HL-60 (cell line): Measurements from ENCODE around the gene MAPT.
"Not testable (repeated sequence)": the region's sequence is repeated elsewhere in the genome, so short reads cannot be mapped to it uniquely, and the experiment has no call there.

Experiments
- DNase-seq, 2 experiments: peaks; one replicate each; pipeline ENCODE4 v3.0.0-alpha.2; 2010 to 2020; ENCODE audit warnings: low read depth in 1 of 2, low spot score in 1 of 2
- H3K27ac ChIP-seq: fragments of 250-450 bp; sonication (Bioruptor Pico); replicated peaks from 2 replicates; pipeline ENCODE4 v1.5.1; 2020; ENCODE audit warnings: mild to moderate bottlenecking, moderate library complexity
- H3K27me3 ChIP-seq: fragments of 250-450 bp; sonication (Bioruptor Pico); 2 replicates; pipeline ENCODE4 v1.5.1; 2021; ENCODE audit warnings: mild to moderate bottlenecking, moderate library complexity; ENCODE audit not compliant: insufficient read depth, poor library complexity, severe bottlenecking
- H3K4me3 ChIP-seq: replicated peaks from 2 replicates; pipeline ENCODE4 v1.5.1; 2011; ENCODE audit warnings: mild to moderate bottlenecking, control low read depth, low read length; ENCODE audit not compliant: insufficient read depth
- GABPA ChIP-seq: IDR thresholded peaks from 2 replicates; pipeline ENCODE4 v1.6.1; 2012; ENCODE audit warnings: low read depth
- POLR2AphosphoS5 ChIP-seq: IDR thresholded peaks from 2 replicates; pipeline ENCODE4 v1.6.1; 2012; ENCODE audit warnings: low read depth
- SPI1 ChIP-seq: IDR thresholded peaks from 2 replicates; pipeline ENCODE4 v1.6.1; 2012; ENCODE audit warnings: low read depth, mild to moderate bottlenecking, borderline replicate concordance
- TF ChIP-seq, protein P1 (sequence below): IDR thresholded peaks from 2 replicates; pipeline ENCODE4 v1.6.1; 2012; ENCODE audit warnings: low read depth; ENCODE audit not compliant: insufficient replicate concordance
- TF ChIP-seq, protein P2 (sequence below): IDR thresholded peaks from one replicate; pipeline ENCODE4 v1.5.1; 2011; ENCODE audit warnings: low read length, control low read depth, inconsistent platforms; ENCODE audit not compliant: insufficient read depth

The MAPT gene

DNA sequence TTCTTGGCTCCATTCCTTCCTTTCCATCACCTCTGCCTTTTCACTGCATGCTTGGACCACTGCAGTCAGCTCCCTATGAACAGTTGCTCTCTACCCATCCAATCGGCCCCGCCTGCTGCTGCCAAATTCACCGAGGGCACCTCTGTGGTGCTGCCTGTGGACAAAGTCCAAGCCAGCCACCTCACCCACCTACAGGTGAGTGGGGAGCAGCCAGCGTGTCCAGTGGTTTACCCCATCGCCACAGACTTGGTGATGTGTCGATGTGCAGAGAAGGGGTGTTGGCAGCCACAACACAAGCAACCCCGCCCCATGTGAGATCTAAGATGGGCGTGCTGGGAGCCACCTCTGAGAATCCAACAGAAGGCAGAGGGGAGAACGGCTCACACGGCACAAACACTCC lies 61.0 kb downstream of the MAPT start:
- TF ChIP-seq, protein P1, sequence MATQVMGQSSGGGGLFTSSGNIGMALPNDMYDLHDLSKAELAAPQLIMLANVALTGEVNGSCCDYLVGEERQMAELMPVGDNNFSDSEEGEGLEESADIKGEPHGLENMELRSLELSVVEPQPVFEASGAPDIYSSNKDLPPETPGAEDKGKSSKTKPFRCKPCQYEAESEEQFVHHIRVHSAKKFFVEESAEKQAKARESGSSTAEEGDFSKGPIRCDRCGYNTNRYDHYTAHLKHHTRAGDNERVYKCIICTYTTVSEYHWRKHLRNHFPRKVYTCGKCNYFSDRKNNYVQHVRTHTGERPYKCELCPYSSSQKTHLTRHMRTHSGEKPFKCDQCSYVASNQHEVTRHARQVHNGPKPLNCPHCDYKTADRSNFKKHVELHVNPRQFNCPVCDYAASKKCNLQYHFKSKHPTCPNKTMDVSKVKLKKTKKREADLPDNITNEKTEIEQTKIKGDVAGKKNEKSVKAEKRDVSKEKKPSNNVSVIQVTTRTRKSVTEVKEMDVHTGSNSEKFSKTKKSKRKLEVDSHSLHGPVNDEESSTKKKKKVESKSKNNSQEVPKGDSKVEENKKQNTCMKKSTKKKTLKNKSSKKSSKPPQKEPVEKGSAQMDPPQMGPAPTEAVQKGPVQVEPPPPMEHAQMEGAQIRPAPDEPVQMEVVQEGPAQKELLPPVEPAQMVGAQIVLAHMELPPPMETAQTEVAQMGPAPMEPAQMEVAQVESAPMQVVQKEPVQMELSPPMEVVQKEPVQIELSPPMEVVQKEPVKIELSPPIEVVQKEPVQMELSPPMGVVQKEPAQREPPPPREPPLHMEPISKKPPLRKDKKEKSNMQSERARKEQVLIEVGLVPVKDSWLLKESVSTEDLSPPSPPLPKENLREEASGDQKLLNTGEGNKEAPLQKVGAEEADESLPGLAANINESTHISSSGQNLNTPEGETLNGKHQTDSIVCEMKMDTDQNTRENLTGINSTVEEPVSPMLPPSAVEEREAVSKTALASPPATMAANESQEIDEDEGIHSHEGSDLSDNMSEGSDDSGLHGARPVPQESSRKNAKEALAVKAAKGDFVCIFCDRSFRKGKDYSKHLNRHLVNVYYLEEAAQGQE, result no peak
- TF ChIP-seq SPI1, result no peak
- peaks cover 4% of the 10 kb centered on the region for H3K27me3 ChIP-seq
- DNase-seq, result no peak

DNA sequence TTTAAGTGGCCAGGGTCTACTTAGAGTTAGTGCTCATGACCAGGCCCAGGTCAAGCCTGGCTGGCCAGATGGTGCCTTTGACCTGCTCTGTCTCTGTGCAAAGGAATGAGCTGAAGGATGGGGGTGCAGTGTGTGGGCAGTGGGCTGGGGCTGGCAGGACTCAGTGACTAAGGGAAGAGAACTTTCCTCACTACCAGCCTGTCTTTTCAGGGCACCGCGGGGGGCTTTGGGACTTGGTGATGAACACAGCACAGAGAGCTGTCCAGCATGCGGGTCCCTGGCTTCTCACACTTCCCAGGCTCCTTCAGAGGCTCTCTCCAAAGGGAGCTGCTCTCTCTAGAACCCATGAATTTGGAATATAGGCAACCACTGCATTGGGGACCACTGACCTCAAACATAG lies 61.7 kb downstream of the MAPT start:
- no peak overlapping the region for H3K27ac ChIP-seq
- TF ChIP-seq, protein P2, sequence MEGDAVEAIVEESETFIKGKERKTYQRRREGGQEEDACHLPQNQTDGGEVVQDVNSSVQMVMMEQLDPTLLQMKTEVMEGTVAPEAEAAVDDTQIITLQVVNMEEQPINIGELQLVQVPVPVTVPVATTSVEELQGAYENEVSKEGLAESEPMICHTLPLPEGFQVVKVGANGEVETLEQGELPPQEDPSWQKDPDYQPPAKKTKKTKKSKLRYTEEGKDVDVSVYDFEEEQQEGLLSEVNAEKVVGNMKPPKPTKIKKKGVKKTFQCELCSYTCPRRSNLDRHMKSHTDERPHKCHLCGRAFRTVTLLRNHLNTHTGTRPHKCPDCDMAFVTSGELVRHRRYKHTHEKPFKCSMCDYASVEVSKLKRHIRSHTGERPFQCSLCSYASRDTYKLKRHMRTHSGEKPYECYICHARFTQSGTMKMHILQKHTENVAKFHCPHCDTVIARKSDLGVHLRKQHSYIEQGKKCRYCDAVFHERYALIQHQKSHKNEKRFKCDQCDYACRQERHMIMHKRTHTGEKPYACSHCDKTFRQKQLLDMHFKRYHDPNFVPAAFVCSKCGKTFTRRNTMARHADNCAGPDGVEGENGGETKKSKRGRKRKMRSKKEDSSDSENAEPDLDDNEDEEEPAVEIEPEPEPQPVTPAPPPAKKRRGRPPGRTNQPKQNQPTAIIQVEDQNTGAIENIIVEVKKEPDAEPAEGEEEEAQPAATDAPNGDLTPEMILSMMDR, result no peak
- TF ChIP-seq SPI1, result no peak
- TF ChIP-seq GABPA, result no peak
- no peak for TF ChIP-seq POLR2AphosphoS5
- TF ChIP-seq, protein P1, result no peak
- no peak overlapping the region for H3K4me3 ChIP-seq
- DNase-seq, result no peak
- peaks cover 4% of the 10 kb centered on the region for H3K27me3 ChIP-seq

More for the DNA sequence above, 61.0 kb downstream of the MAPT start:
- H3K27ac ChIP-seq, result no peak overlapping the region
- H3K4me3 ChIP-seq, result no peak overlapping the region

DNA sequence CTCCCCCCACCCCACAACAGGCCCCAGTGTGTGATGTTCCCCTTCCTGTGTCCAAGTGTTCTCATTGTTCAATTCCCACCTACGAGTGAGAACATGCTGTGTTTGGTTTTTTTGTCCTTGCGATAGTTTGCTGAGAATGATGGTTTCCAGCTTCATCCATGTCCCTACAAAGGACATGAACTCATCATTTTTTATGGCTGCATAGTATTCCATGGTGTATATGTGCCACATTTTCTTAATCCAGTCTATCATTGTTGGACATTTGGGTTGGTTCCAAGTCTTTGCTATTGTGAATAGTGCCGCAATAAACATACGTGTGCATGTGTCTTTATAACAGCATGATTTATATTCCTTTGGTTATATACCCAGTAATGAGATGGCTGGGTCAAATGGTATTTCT lies 62.4 kb downstream of the MAPT start:
- H3K4me3 ChIP-seq, DNase-seq, H3K27ac ChIP-seq, H3K27me3 ChIP-seq: not testable (repeated sequence)

DNA sequence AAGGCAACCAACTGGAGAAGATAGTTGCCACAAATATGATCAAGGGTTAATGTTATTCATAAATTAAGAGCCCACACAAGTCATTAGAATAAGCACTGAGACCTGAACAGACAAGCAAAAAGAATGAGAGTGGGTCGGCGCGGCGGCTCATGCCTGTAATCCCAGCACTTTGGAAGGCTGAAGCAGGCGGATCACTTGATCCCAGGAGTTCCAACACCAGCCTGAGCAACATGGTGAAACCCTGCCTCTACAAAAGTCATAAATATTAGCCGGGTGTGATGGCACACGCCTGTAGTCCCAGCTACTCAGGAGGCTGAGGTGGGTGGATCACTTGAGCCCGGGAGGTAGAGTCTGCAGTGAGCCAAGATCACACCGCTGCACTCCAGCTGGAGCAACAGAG lies 64.0 kb downstream of the MAPT start:
- no peak for DNase-seq
- no peak overlapping the region for H3K4me3 ChIP-seq
- no peaks in the 10 kb centered on the region for H3K27me3 ChIP-seq
- TF ChIP-seq, protein P1, result no peak
- TF ChIP-seq POLR2AphosphoS5, result no peak
- TF ChIP-seq, protein P2, result no peak
- no peak overlapping the region for H3K27ac ChIP-seq
